H1 (cell line): ENCODE measurements around the gene IGSF23. TPM values are rescaled to one million over a fixed set of nuclear protein-coding genes. Genes with fewer than 3 reads are reported as not detected.

Source experiments
- CTCF ChIA-PET: fragments of 300-600 bp; sonication (Branson Sonifier 250); formaldehyde crosslinking; loops from one replicate; lab custom pipeline; 2021; ENCODE audit not compliant: partially characterized antibody; lab: Charles Lee
- POLR2A ChIA-PET: fragments of 300-600 bp; sonication (Branson Sonifier 250); formaldehyde crosslinking; loops from one replicate; lab custom pipeline; 2021; ENCODE audit warnings: inconsistent platforms; ENCODE audit not compliant: partially characterized antibody; lab: Charles Lee
- DNase-seq, 2 experiments: peaks; one replicate each; pipeline versions ENCODE4 v3.0.0 to v3.0.0-alpha.2; 2010 to 2022; ENCODE audit warnings: low spot score in 2 of 2, low read depth in 1 of 2, mixed read lengths in 1 of 2
- FAIRE-seq: peaks from 2 replicates; lab custom pipeline; 2011; peaks lifted over from hg19 to GRCh38; lab: Jason Lieb, UNC
- H2AFZ ChIP-seq: 2 replicates; pipeline ENCODE4 v1.8.1; 2012; ENCODE audit warnings: low read length, inconsistent platforms
- H2AK5ac ChIP-seq: 2 replicates; pipeline ENCODE4 v1.6.1; 2013; ENCODE audit warnings: low read depth, low read length
- H2BK120ac ChIP-seq: replicated peaks from 2 replicates; pipeline ENCODE3; 2013; ENCODE audit warnings: low read depth, low read length, inconsistent platforms
- H2BK12ac ChIP-seq: 2 replicates; pipeline ENCODE4 v1.6.1; 2013; ENCODE audit warnings: low read depth, low read length
- H2BK15ac ChIP-seq: 2 replicates; pipeline ENCODE4 v1.6.1; 2013; ENCODE audit warnings: low read length
- H2BK20ac ChIP-seq: 2 replicates; pipeline ENCODE4 v1.6.1; 2013; ENCODE audit warnings: low read length
- H2BK5ac ChIP-seq: 2 replicates; pipeline ENCODE4 v1.6.1; 2013; ENCODE audit warnings: low read depth, low read length
- H3K14ac ChIP-seq: 2 replicates; pipeline ENCODE4 v1.6.1; 2013; ENCODE audit warnings: inconsistent platforms; ENCODE audit not compliant: insufficient read length
- H3K18ac ChIP-seq: 2 replicates; pipeline ENCODE4 v1.6.1; 2013; ENCODE audit warnings: low read length; ENCODE audit errors: extremely low read depth
- H3K23ac ChIP-seq: 2 replicates; pipeline ENCODE4 v1.6.1; 2013; ENCODE audit warnings: inconsistent platforms; ENCODE audit not compliant: insufficient read length
- H3K23me2 ChIP-seq: 2 replicates; pipeline ENCODE4 v1.6.1; 2013; ENCODE audit warnings: low read depth, low read length
- H3K27ac ChIP-seq: 2 replicates; pipeline ENCODE4 v1.6.1; 2011; ENCODE audit warnings: low read depth, low read length, inconsistent platforms
- H3K27me3 ChIP-seq, 4 experiments: replicated peaks in 1 of 4; 1 replicate in 1 of 4; 2 replicates in 3 of 4; pipeline versions ENCODE4 v1.6.1 to v1.8.1; 2011 to 2013; ENCODE audit warnings: low read length in 3 of 4, mild to moderate bottlenecking in 3 of 4, inconsistent platforms in 2 of 4, mixed read lengths in 2 of 4, moderate library complexity in 1 of 4; ENCODE audit not compliant: control insufficient read depth in 3 of 4, insufficient read depth in 3 of 4; ENCODE audit errors: extremely low read depth in 1 of 4
- H3K36me3 ChIP-seq, 4 experiments: 2 replicates each; pipeline versions ENCODE4 v1.6.1 to v1.8.1; 2011 to 2013; ENCODE audit warnings: mild to moderate bottlenecking in 4 of 4, low read length in 3 of 4, moderate library complexity in 2 of 4, control low read depth in 1 of 4, inconsistent platforms in 1 of 4; ENCODE audit not compliant: insufficient read depth in 4 of 4, control insufficient read depth in 2 of 4
- H3K4ac ChIP-seq: replicated peaks from 2 replicates; pipeline ENCODE3; 2013; ENCODE audit warnings: low read length, low read depth, mixed read lengths, inconsistent platforms; ENCODE audit not compliant: insufficient read length
- H3K4me1 ChIP-seq, 4 experiments: replicated peaks in 1 of 4; 1 replicate in 1 of 4; 2 replicates in 3 of 4; pipeline versions ENCODE4 v1.6.1 to v1.8.1; 2011 to 2013; ENCODE audit warnings: low read length in 3 of 4, inconsistent platforms in 2 of 4, mixed read lengths in 1 of 4; ENCODE audit not compliant: insufficient read depth in 4 of 4, control insufficient read depth in 3 of 4
- H3K4me2 ChIP-seq, 2 experiments: 2 replicates each; pipeline versions ENCODE4 v1.6.1 to v1.8.1; 2011 to 2013; ENCODE audit warnings: low read depth in 2 of 2, low read length in 2 of 2, control low read depth in 1 of 2, inconsistent platforms in 1 of 2, mild to moderate bottlenecking in 1 of 2; ENCODE audit not compliant: insufficient read depth in 1 of 2
- H3K4me3 ChIP-seq, 4 experiments: fragments of 200-600, 300-600 bp in 1 of 4; sonication (generic), shearing (Covaris generic), sonication (Bioruptor Twin) in 1 of 4; 2 replicates each; pipeline versions ENCODE4 v1.5.1 to v1.8.1; 2011 to 2016; ENCODE audit warnings: low read length in 4 of 4, low read depth in 3 of 4, control low read depth in 2 of 4, inconsistent platforms in 2 of 4, mild to moderate bottlenecking in 2 of 4, mixed read lengths in 1 of 4, moderate library complexity in 1 of 4; ENCODE audit not compliant: insufficient read depth in 2 of 4; ENCODE audit errors: extremely low read depth in 1 of 4
- H3K56ac ChIP-seq: replicated peaks from 2 replicates; pipeline ENCODE3; 2013; ENCODE audit warnings: low read depth, mild to moderate bottlenecking, mixed read lengths, low read length, inconsistent platforms; ENCODE audit not compliant: insufficient read length
- H3K79me1 ChIP-seq: 2 replicates; pipeline ENCODE4 v1.6.1; 2013; ENCODE audit warnings: low read depth, low read length, control low read depth
- H3K79me2 ChIP-seq, 2 experiments: 2 replicates each; pipeline versions ENCODE4 v1.6.1 to v1.8.1; 2012 to 2013; ENCODE audit warnings: low read length in 2 of 2, mild to moderate bottlenecking in 2 of 2, inconsistent platforms in 1 of 2; ENCODE audit not compliant: insufficient read depth in 2 of 2, control insufficient read depth in 1 of 2
- H3K9ac ChIP-seq, 4 experiments: replicated peaks in 1 of 4; 1 replicate in 1 of 4; 2 replicates in 3 of 4; pipeline versions ENCODE4 v1.6.1 to v1.8.1; 2011 to 2013; ENCODE audit warnings: low read depth in 3 of 4, low read length in 3 of 4, control low read depth in 2 of 4, mild to moderate bottlenecking in 2 of 4, moderate library complexity in 2 of 4, inconsistent platforms in 1 of 4; ENCODE audit errors: extremely low read depth in 1 of 4
- H3K9me3 ChIP-seq, 2 experiments: 2 replicates each; pipeline versions ENCODE4 v1.6.1 to v1.8.1; 2012 to 2013; ENCODE audit warnings: mild to moderate bottlenecking in 2 of 2, moderate library complexity in 2 of 2, control low read depth in 1 of 2, inconsistent platforms in 1 of 2, low read depth in 1 of 2, low read length in 1 of 2, mixed read lengths in 1 of 2; ENCODE audit not compliant: insufficient read depth in 2 of 2
- H4K20me1 ChIP-seq, 2 experiments: replicated peaks in 1 of 2; 2 replicates each; pipeline versions ENCODE3 to v1.8.1; 2011 to 2013; ENCODE audit warnings: inconsistent platforms in 2 of 2, low read length in 2 of 2, mild to moderate bottlenecking in 1 of 2; ENCODE audit not compliant: insufficient read depth in 2 of 2, control insufficient read depth in 1 of 2
- H4K5ac ChIP-seq: 2 replicates; pipeline ENCODE4 v1.6.1; 2013; ENCODE audit warnings: low read length, low read depth, mixed read lengths, inconsistent platforms; ENCODE audit not compliant: insufficient read length
- H4K8ac ChIP-seq: 2 replicates; pipeline ENCODE4 v1.8.0; 2013; ENCODE audit warnings: mild to moderate bottlenecking, moderate library complexity, low read length, inconsistent platforms; ENCODE audit not compliant: insufficient read depth; ENCODE audit errors: extremely low read depth
- H4K91ac ChIP-seq: replicated peaks from 2 replicates; pipeline ENCODE3; 2013; ENCODE audit warnings: low read length, mixed read lengths, inconsistent platforms; ENCODE audit not compliant: insufficient read length
- BACH1 ChIP-seq: IDR thresholded peaks from 2 replicates; pipeline ENCODE4 v1.6.1; 2012; ENCODE audit warnings: low read length, improper control_type of control experiment
- SAP30 ChIP-seq: fragments of 300-600 bp; sonication (generic); IDR thresholded peaks from 2 replicates; pipeline ENCODE4 v1.7.1; 2012; ENCODE audit warnings: low read length, moderate library complexity, mild to moderate bottlenecking, inconsistent platforms; ENCODE audit not compliant: insufficient read depth, insufficient replicate concordance
- TAF1 ChIP-seq: IDR thresholded peaks from 2 replicates; pipeline ENCODE4 v1.6.1; 2011; ENCODE audit warnings: mild to moderate bottlenecking, low read depth, low read length
- YY1 ChIP-seq: IDR thresholded peaks from 2 replicates; pipeline ENCODE4 v1.6.1; 2011; ENCODE audit warnings: low read depth, mild to moderate bottlenecking, low read length
- WGBS, 2 experiments: shearing (Covaris generic) in 1 of 2; methylation state at CpG; one replicate each; pipeline versions ENCODE4 v1.1.6 to v1.1.7; 2013 to 2015; ENCODE audit warnings: low lambda C conversion rate in 2 of 2, mixed read lengths in 2 of 2, inconsistent platforms in 1 of 2, low coverage in 1 of 2, missing lambda C conversion rate in 1 of 2; ENCODE audit not compliant: insufficient replicate concordance in 2 of 2, insufficient coverage in 1 of 2, insufficient read length in 1 of 2; ENCODE audit errors: extremely low coverage in 1 of 2, missing lambda C conversion rate in 1 of 2; 5-methylcytosine and 5-hydroxymethylcytosine counted together
- polyA plus RNA-seq, 7 experiments: library from polyadenylated mRNA; depleted of rRNA in 3 of 7; stranded (reverse) in 5 of 7; unstranded in 2 of 7; fragments of >200 nt in 5 of 7; fragments of 200-250 nt in 2 of 7; gene quantifications; 1 replicate in 5 of 7; 2 replicates in 1 of 7; 4 replicates in 1 of 7; pipeline versions ENCODE4 v1.2.1 to v1.2.3, GENCODE V29; 2011 to 2013; ENCODE audit warnings: missing spikeins in 2 of 7, mixed read lengths in 2 of 7
- total RNA-seq: library from RNA; stranded (reverse); fragmentation: NEBNext Ultra II Directional; extraction: Animal tissue kit (Norgen Biotek cat#: 25700); gene quantifications from 2 replicates; pipeline ENCODE4 v1.2.1, GENCODE V29; 2021

The IGSF23 gene
- total and polyA plus RNA-seq, 2 of the 8 experiments (the other 6 are each of a cell fraction or from before 2014, with no cell fraction given) = not detected

GRCh38 chr19:44573627-44574026 is 39.7 kb upstream of the IGSF23 start:
- H3K27me3 ChIP-seq = no peaks in the 10 kb centered on the region
- WGBS, 2 experiments = 87% methylated on average over 4 of the region's 4 CpGs; no CpG with 5 or more reads in 1 of the 2 experiments
- H2BK120ac ChIP-seq = no peak overlapping the region
- no peak overlapping the region for H2BK5ac ChIP-seq
- no peak overlapping the region for H3K23ac ChIP-seq
- H3K79me2 ChIP-seq = no peaks in the 10 kb centered on the region
- no peak overlapping the region for H2BK20ac ChIP-seq
- no peaks in the 10 kb centered on the region for H3K4me1 ChIP-seq
- no peak overlapping the region for H2BK15ac ChIP-seq
- no peak overlapping the region for H2AK5ac ChIP-seq
- no peak overlapping the region for H4K8ac ChIP-seq
- H3K27ac ChIP-seq = no peak overlapping the region
- FAIRE-seq (no peak), DNase-seq (no peak)
- no peak overlapping the region for H4K5ac ChIP-seq
- no peak overlapping the region for H4K91ac ChIP-seq
- H3K4ac ChIP-seq = no peak overlapping the region
- H3K9ac ChIP-seq = no peak overlapping the region
- no peak overlapping the region for H3K14ac ChIP-seq
- no peak for TF ChIP-seq BACH1
- TF ChIP-seq YY1 = no peak
- TF ChIP-seq TAF1 = no peak
- TF ChIP-seq SAP30 = no peak
- H3K79me1 ChIP-seq = no peaks in the 10 kb centered on the region
- CTCF ChIA-PET = interaction anchor here (0.6 to 2.5 kb wide), 8 partner anchors 9 to 820 kb away, joined by 3 to 18 read pairs (median 3); no protein-coding TSS in a partner anchor
- H4K20me1 ChIP-seq = no peaks in the 10 kb centered on the region
- no peak overlapping the region for H3K18ac ChIP-seq
- H2AFZ ChIP-seq = no peak overlapping the region
- no peak overlapping the region for H3K4me3 ChIP-seq
- H3K36me3 ChIP-seq = no peaks in the 10 kb centered on the region
- no peak overlapping the region for H3K56ac ChIP-seq
- no peaks in the 10 kb centered on the region for H3K23me2 ChIP-seq
- H3K4me2 ChIP-seq = no peak overlapping the region
- POLR2A ChIA-PET = interaction anchor here (0.6 to 0.7 kb wide), 2 partner anchors 84 to 1627 kb away, joined by 3 read pairs; no protein-coding TSS in a partner anchor
- H2BK12ac ChIP-seq = no peak overlapping the region
- no peaks in the 10 kb centered on the region for H3K9me3 ChIP-seq
